Epithelial cell of prostate (primary cell): ENCODE data around the gene APOBEC3H.
A peak's percentile ranks its signal among the peaks of the same experiment; 100 is the strongest.
"Not testable (repeated sequence)": the region's sequence is repeated elsewhere in the genome, so short reads cannot be mapped to it uniquely, and the experiment has no call there.

Source experiments
- DNase-seq: peaks from one replicate; pipeline ENCODE4 v3.0.0-alpha.2; 2011; ENCODE audit warnings: low read depth, low spot score
- H3K27ac ChIP-seq: fragments of 450-650 bp; 2 replicates; pipeline ENCODE4 v1.5.1; 2017; ENCODE audit warnings: mild to moderate bottlenecking

The APOBEC3H gene

GRCh38 chr22:39097098-39098020 lies at the start of gene APOBEC3H:
APOBEC3H (plus strand) TSS chr22:39097244; CDS start chr22:39100279, 3,035 bp downstream.
- peak within 1 kb of the TSS; percentile 81 for H3K27ac ChIP-seq
- peak; percentile 36 for DNase-seq

DNA sequence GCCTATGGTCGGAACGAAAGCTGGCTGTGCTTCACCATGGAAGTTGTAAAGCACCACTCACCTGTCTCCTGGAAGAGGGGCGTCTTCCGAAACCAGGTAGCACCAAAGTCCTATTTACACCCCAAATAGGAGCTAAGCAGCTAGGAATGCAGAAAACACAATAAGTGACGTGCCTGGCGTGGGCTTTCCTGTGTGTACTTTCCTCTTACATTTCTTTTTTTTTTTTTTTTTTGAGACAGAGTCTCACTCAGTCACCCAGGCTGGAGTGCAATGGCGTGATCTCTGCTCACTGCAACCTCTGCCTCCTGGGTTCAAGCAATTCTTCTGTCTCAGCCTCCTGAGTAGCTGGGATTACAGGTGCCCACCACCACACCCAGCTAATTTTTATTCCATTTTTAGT lies 47.6 kb upstream of the APOBEC3H start:
- not testable (repeated sequence) for H3K27ac ChIP-seq, DNase-seq

DNA sequence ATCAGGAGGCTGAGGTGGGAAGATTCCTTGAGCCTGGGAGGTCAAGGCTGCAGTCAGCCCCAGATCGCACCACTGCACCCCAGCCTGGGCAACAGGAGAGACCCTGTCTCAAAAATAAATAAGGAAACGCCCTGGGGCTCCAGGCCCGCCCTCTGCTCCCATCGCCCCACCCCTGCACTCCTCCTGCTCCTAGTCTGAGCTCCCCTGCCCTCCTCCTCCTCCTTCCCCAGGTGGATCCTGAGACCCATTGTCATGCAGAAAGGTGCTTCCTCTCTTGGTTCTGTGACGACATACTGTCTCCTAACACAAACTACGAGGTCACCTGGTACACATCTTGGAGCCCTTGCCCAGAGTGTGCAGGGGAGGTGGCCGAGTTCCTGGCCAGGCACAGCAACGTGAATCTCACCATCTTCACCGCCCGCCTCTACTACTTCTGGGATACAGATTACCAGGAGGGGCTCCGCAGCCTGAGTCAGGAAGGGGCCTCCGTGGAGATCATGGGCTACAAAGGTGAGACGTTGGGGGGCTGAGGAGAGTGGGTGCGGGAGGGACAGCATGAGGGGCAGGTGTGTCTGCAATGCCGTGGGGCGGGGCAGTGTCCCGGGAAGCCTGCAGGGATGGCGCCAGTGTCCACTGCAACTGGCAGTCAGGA lies 45.1 kb upstream of the APOBEC3H start:
- DNase-seq, H3K27ac ChIP-seq: not testable (repeated sequence)

DNA sequence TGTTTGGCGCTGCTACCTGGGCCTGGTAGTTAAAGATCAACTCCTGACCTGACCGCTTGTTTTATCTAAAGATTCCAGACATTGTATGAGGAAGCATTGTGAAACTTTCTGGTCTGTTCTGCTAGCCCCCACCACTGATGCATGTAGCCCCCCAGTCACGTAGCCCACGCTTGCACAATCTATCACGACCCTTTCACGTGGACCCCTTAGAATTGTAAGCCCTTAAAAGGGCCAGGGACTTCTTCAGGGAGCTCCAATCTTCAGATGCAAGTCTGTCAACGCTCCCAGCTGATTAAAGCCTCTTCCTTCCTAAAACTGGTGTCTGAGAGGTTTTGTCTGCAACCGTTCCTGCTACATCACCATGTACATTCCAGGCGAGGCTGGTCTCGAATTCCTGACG lies 41.4 kb upstream of the APOBEC3H start:
- DNase-seq, result no peak
- no peak overlapping the region for H3K27ac ChIP-seq

GRCh38 chr22:39061290-39061689 lies 35.8 kb upstream of the APOBEC3H start:
- not testable (repeated sequence) for H3K27ac ChIP-seq, DNase-seq

DNA sequence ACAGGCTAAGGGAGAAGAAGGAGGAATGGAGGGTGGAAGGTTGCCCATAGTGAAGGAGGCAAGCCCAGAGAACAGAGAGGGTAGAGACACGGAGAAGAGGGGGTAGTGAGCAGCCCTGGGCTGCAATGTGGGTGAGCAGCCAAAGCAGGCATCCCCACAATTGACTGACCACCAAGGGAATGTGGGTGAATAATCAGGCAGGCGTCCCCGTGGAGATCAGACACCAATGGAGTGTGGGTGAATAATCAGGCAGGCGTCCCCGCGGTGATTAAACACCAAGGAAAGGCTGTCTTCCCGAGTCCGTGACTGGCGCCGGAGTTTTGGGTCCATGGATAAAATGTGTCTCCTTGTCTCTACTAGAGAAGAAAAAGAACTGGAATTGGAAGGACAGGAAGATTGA lies 35.1 kb upstream of the APOBEC3H start:
- not testable (repeated sequence) for H3K27ac ChIP-seq, DNase-seq

GRCh38 chr22:39063904-39064303 lies 33.1 kb upstream of the APOBEC3H start:
- not testable (repeated sequence) for H3K27ac ChIP-seq, DNase-seq

- not testable (repeated sequence) for DNase-seq
- H3K27ac ChIP-seq, result peak overlapping the region; percentile 46
These were observed 30.4 kb upstream of the APOBEC3H start for GRCh38 chr22:39066442-39067276.

DNA sequence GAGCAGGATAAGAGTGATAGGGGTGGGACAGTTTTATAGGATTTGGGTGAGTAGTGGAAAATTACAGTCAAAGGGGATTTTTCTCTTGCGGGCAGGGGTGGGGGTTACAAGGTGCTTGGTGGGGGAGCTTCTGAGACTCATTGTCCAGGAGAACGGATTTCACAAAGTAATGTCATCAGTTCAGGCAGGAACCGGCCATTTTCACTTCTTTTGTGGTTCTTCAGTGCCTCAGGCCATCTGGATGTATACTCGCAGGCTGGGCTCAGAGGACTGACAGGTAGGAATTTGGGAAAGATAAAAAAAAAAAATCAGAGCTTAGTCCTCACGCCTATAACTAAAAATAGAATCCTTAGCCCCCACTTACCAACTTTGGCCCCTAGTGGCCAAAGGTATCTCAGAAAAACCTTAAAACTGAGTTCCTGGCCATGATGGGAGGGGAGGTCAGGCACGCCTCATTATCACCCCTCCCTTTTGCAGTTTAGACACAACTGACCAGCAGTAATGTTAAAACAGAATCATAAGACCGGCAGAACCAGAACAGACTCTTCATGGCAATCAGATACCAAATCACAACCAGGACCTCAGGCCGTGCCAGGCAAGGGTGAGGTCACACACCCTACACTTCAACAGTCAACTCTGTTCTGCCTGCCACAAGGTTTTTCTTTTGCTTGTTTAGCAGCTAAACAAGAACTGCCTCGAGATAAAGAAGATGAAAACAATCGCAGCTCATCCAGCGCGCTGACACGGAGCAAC lies 28.8 kb upstream of the APOBEC3H start:
- no peak for DNase-seq
- no peak overlapping the region for H3K27ac ChIP-seq

DNA sequence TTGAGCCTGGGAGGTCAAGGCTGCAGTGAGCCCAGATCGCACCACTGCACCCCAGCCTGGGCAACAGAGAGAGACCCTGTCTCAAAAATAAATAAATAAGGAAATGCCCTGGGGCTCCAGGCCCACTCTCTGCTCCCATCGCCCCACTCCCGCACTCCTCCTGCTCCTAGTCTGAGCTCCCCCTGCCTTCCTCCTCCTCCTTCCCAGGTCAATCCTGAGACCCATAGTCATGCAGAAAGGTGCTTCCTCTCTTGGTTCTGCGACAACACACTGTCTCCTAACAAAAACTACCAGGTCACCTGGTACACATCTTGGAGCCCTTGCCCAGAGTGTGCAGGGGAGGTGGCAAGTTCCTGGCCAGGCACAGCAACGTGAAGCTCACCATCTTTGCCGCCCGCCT lies 26.9 kb upstream of the APOBEC3H start:
- no peak for DNase-seq
- no peak overlapping the region for H3K27ac ChIP-seq

- H3K27ac ChIP-seq, DNase-seq: not testable (repeated sequence)
These were observed 24.5 kb upstream of the APOBEC3H start for GRCh38 chr22:39072581-39072981.

- no peak overlapping the region for H3K27ac ChIP-seq
- no peak for DNase-seq
These were observed 23.1 kb upstream of the APOBEC3H start for GRCh38 chr22:39073981-39074380.

- DNase-seq, H3K27ac ChIP-seq: not testable (repeated sequence)
These were observed 20.7 kb upstream of the APOBEC3H start for GRCh38 chr22:39076155-39077025.

DNA sequence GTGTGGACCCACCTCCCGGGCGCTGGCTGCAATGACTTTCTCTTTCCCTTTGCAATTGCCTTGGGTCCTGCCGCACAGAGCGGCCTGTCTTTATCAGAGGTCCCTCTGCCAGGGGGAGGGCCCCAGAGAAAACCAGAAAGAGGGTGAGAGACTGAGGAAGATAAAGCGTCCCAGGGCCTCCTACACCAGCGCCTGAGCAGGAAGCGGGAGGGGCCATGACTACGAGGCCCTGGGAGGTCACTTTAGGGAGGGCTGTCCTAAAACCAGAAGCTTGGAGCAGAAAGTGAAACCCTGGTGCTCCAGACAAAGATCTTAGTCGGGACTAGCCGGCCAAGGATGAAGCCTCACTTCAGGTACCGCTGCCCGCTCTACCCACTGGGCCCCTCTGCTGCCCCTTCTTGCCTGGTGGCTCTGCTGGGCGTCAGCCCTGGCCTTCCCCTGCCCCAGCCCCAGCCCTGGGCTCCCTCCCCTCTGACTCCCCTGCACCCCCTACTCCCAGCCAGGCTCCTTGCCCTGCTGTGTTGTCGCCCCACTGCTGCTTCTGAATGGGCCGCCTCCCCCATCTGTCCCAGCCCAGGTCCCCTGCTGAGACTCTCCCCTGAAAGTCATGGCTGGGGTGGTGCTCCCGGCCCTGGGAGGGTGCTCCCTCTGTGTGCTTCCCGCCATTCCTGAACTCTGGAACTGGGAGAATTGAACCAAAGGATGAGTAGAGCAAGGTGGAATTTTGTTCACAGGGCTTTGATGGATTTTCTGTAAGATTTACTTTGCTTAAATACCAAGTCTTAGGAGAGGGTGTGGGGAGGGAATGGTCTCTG lies 19.8 kb upstream of the APOBEC3H start, which contains the start of gene APOBEC3G:
APOBEC3G (plus strand) TSS at position 250 of the 815 bp plus-strand sequence; CDS start at position 337, 87 bp downstream.
- DNase-seq, H3K27ac ChIP-seq: not testable (repeated sequence)

DNA sequence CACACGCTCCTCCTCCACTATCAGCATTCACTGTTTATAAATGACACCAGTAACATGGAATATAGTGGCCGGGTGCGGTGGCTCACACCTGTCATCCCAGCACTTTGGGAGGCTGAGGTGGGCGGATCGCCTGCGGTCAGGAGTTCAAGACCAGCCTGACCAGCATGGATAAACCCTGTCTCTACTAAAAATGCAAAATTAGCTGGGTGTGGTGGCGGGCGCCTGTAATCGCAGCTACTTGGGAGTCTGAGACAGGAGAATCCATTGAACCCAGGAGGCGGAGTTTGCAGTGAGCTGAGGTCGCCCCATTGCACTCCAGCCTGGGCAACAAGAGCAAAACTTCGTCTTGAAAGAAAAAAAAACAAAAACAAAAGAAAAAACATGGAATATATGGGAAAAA lies 19.1 kb upstream of the APOBEC3H start:
- not testable (repeated sequence) for DNase-seq, H3K27ac ChIP-seq

GRCh38 chr22:39078329-39078728 lies 18.7 kb upstream of the APOBEC3H start:
- no peak for DNase-seq

DNA sequence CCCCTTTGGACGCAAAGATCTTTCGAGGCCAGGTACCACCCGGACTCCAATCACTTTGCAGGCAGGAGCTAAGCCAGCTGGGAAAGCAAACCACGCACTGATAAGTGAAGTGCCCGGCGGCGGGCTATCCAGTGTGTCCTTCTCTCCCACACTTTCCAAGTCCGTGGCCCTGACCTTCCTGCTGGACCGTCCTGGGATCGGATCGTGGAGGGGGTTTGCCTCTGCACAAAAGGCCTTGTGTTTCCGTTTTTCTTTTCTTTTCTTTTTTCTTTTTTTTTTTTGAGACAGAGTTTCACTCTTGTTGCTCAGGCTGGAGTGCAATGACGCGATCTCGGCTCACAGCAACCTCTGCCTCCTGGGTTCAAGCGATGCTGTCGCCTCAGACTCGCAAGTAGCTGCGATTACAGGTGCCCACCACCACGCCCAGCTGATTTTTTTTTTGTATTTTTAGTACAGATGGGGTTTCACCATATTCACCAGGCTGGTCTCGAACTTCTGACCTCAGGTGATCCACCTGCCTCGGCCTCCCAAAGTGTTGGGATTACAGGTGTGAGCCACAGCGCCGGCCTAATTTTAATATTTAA lies 17.9 kb upstream of the APOBEC3H start:
- DNase-seq, H3K27ac ChIP-seq: not testable (repeated sequence)

More at GRCh38 chr22:39078329-39078728, 18.7 kb upstream of the APOBEC3H start:
- no peak overlapping the region for H3K27ac ChIP-seq
